Vein endothelial cell (primary cell): ENCODE measurements around the gene DNAJA3. TPM values are rescaled to one million over a fixed set of nuclear protein-coding genes. Genes with fewer than 3 reads are reported as not detected.

ENCODE experiments used
- small RNA-seq: library from RNA; depleted of rRNA; stranded (forward); fragments of <200 nt; gene quantifications from one replicate; pipeline ENCODE3, GENCODE V24; 2012
- total RNA-seq: library from RNA; depleted of rRNA; stranded (reverse); fragments of >200 nt; gene quantifications from 2 replicates; pipeline ENCODE4 v1.2.3, GENCODE V29; 2012

The DNAJA3 gene
- total RNA-seq = 37.2 and 44.9 TPM in 2 replicates

DNA sequence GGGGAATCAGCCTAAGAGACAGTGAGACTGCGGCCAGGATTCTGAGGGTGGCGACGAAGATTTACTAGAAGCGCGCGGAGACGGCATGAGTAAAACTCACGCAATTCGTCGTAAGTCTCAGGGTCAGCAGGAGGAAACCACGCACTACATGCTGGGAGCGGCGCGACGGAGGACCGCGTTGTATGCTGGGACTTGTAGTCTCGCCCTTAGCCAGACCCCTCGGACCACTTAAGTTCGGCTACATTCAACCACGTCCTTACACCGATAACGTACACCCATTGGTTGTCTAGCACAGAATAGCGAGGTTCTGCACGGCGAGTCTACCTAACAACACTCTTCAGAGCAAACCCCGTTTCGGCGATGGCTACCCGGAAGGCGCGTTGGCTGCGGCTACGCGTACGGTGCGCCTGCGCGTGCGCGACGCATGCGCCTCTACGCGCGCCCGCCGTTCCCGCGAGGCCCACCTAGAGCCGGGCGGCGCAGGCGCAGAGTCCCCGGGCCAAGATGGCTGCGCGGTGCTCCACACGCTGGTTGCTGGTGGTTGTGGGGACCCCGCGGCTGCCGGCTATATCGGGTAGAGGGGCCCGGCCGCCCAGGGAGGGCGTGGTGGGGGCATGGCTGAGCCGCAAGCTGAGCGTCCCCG, at the start of gene DNAJA3:
Gene DNAJA3, plus strand, starts transcription at position 491 of the 643 bp plus-strand sequence. Its CDS starts 14 bp downstream, at position 505.

DNA sequence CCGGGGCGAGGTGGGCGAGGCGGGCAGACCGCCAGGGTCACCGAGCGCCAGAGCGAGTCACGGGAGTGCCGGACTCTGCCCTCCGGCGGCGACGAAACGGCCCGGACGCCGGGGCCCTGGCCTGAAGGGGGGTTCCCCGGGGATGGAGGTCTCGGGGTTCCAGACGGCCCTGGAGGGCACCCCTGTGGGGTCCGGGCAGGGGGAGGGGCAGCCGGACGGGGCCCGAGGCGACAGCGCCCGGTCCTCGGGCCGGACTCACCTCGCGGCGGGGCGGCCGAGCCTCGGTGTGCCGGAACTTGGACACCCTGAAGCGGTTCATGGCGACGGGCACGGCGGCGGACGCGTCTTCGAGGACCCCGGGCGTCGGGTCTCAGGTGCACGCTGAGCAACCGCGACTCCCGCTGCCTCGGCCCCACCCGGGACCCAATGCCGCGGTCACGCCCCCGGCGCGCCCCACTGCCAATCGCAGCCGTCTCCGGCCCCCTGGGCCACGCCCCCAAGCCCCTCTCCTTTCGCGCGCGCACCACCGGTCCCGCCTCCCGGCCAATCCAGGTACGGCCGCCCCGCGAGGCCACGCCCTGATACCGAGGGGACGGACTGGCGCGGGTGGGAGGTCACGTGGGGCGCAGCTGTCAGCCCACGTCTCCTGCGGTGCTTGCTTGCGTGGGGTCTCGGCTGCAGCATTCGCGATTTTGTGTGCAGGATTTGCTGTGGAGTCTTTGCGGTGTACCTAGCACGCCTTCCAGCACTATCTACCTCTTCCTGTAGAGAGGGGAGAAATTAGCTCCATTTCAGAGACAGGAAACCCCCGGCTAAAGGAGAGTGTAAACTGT, 9.3 kb upstream of the DNAJA3 start, which contains the start of gene CORO7:
Gene CORO7, minus strand, starts transcription at position 397 of the 833 bp plus-strand sequence. Its CDS starts 78 bp downstream, at position 319.

DNA sequence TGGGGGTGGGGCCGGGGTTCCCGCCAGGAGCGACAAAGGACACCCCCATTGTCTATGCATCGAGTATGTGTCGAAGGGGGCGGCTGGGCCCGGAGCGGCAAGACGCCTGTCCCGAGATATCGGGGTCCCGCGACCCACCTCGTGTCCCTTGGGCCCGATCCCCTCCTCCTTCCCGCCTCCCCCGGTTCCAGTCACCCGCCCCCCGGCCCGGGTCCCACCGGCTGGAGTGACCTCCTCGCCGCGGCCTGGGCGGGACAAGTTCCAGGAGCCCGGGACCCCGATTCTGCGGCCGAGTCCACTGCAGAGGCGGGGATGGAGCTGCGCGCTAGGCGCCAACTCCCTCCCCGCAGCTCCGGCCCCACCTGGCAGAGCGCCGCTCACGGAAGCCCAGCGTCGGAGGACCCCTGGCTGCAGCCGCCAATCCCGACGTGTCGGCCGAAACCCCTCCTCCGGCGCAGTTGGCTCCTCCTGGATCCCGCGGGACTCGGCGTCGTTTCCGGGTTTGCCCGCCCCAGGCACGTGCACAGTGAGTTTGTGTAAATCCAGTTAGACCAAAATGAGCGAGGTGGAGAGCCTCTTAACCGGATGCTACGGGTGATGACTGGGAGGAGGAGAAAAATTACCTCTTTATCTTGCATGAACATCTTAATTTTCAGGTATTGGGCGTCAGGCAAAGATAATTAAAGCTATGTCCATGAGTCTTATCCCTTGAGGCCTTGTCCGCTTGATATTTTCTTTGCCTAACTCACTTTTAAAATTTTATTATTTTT, 48.7 kb downstream of the DNAJA3 start, which contains the start of gene NMRAL1:
Gene NMRAL1, minus strand, starts transcription at position 434 of the 770 bp plus-strand sequence. CDS start 493 bp downstream, outside the sequence.

DNA sequence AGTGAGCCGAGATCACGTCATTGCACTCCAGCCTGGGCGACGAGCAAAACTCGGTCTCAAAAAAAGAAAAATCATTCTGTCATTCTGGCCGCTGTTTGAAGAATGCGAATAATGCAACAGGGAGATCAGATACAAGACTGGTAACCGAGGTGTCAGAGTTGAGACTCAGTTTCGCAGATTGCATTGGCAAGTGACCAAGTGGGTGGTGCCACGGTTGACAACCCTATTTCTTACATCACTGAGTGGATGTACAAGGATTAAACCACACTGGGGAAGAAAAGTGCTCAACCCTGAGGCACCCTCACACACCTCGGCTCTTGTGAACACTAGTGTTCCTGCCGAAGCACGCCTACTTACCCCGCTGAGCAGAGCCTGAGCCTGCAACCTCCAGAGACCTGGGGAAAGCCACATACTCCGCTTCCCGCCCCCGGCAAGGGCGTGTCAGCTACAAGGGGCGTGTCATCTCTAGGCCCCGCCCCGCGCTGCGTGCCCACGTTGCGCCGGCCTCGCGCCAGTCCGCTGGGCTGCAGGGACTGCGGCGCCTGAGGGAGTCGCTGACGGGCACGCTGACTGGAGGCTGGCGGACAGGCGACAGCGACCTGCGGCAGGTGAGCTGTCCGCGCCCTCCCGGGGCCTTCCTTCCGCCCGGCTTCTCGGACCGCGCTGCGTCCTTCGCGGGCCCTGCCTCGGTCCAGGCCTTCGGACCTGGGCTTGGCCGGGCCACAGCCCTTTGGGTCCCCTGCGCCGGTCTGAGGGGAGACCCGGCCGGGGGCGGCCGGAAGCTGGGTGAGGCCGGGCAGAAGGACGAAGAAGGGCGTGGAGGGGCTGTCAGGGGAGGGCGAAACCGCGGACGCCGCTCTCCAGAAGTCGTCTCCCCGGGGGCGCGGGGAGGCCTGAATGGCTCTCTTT, 50.5 kb downstream of the DNAJA3 start, which contains the start of gene HMOX2:
Gene HMOX2, plus strand, starts transcription at position 519 of the 909 bp plus-strand sequence. CDS start 29,127 bp downstream, outside the sequence.

Small RNAs within 50 kb of the gene (small RNA-seq; reads per million reads assigned to genes)
- gene AC012676.2 = not detected

Other genes starting within 250 kb of the DNAJA3 start
- under 0.01 and 0.10 TPM in 2 replicates for gene SRL, start 183.8 kb upstream of the DNAJA3 start, total RNA-seq
- 6.3 and 6.5 TPM in 2 replicates for gene TFAP4, start 152.8 kb upstream of the DNAJA3 start, total RNA-seq
- 0.67 and 2.0 TPM in 2 replicates for gene GLIS2, start 109.8 kb upstream of the DNAJA3 start, total RNA-seq
- 19.6 and 19.9 TPM in 2 replicates for gene PAM16, start 74.5 kb upstream of the DNAJA3 start, total RNA-seq
- 0.33 and 0.86 TPM in 2 replicates for gene VASN, start 54.0 kb upstream of the DNAJA3 start, total RNA-seq
- 63.0 and 67.0 TPM in 2 replicates for gene CORO7, start 9.3 kb upstream of the DNAJA3 start, total RNA-seq
- gene NMRAL1, start 48.8 kb downstream of the DNAJA3 start, total RNA-seq = 56.6 and 96.4 TPM in 2 replicates
- 143 and 164 TPM in 2 replicates for gene HMOX2, start 50.5 kb downstream of the DNAJA3 start, total RNA-seq
- 12.7 and 18.9 TPM in 2 replicates for gene CDIP1, start 112.9 kb downstream of the DNAJA3 start, total RNA-seq
- gene C16orf96, start 130.5 kb downstream of the DNAJA3 start, total RNA-seq = not detected in 2 replicates
- 8.6 and 12.7 TPM in 2 replicates for gene UBALD1, start 189.0 kb downstream of the DNAJA3 start, total RNA-seq
- 50.6 and 53.2 TPM in 2 replicates for gene MGRN1, start 199.0 kb downstream of the DNAJA3 start, total RNA-seq